ENCODE measurements around the gene SGMS1. TPM values are rescaled to one million over a fixed set of nuclear protein-coding genes. Genes with fewer than 3 reads are reported as not detected.

Gene SGMS1
- polyA plus RNA-seq, 1 donor (not counting 4 experiments of a cell fraction or from before 2014, with no cell fraction given) = 18.3 TPM

GRCh38 chr10:50343702-50344331 is 279.9 kb downstream of the SGMS1 start:
- Histone ChIP-seq H3K4me3 (ENCODE audit: control insufficient read depth in 2 of 3, extremely low read depth in 1 of 3, insufficient read depth in 2 of 3, low read depth in 1 of 3, low read length in 3 of 3) (no peak overlapping the region), H4K20me1 (ENCODE audit: control insufficient read depth, extremely low read depth, insufficient read depth, low read length) (no peaks in the 10 kb centered on the region), H3K4me1 (ENCODE audit: control insufficient read depth, extremely low read depth, insufficient read depth, low read length) (no peaks in the 10 kb centered on the region), H3K9me3 (ENCODE audit: control insufficient read depth, low read depth, low read length) (no peaks in the 10 kb centered on the region), H3K9me1 (ENCODE audit: control insufficient read depth, extremely low read depth, insufficient read depth, low read length) (no peaks in the 10 kb centered on the region), H3K27me3 (ENCODE audit: control insufficient read depth, extremely low read depth, insufficient read depth, low read length) (no peaks in the 10 kb centered on the region), H3K9ac (ENCODE audit: control insufficient read depth, extremely low read depth, insufficient read depth, low read length) (no peak overlapping the region), H3K79me2 (ENCODE audit: control insufficient read depth, insufficient read depth, low read length) (peaks cover 6% of the 10 kb centered on the region), H3K27ac (ENCODE audit: control insufficient read depth, insufficient read depth, low read length) (no peak overlapping the region), H2AFZ (ENCODE audit: control insufficient read depth, low read length) (no peak overlapping the region), H3K4me2 (ENCODE audit: control insufficient read depth, extremely low read depth, insufficient read depth, low read depth, low read length) (no peak overlapping the region), H3K36me3 (ENCODE audit: control insufficient read depth in 2 of 2, extremely low read depth in 1 of 2, insufficient read depth in 2 of 2, low read length in 2 of 2) (peaks cover 0 to 4% of the 10 kb centered on the region in 2 experiments)
- no peak for FAIRE-seq
- DNase-seq (ENCODE audit: low read depth, low spot score) = no peak
- TF ChIP-seq EZH2 (IDR thresholded peaks at IDR 0.05; ENCODE audit: low read length) = no peak
- no peak for TF ChIP-seq CTCF (optimal IDR thresholded peaks at IDR 0.05 in 1 of 3, IDR thresholded peaks at IDR 0.05 in 1 of 3, conservative IDR thresholded peaks at IDR 0.05 in 1 of 3; ENCODE audit: extremely low read depth in 1 of 3, insufficient read depth in 2 of 3, low read length in 3 of 3)
- dilution Hi-C loops (cut with MboI; ENCODE audit: extremely low pct_ligation_motif_present, low sequenced_read_pairs) = no loop called here

- no peaks in the 10 kb centered on the region for H3K4me1 ChIP-seq (ENCODE audit: control insufficient read depth, extremely low read depth, insufficient read depth, low read length)
- H3K27me3 ChIP-seq (ENCODE audit: control insufficient read depth, extremely low read depth, insufficient read depth, low read length) = no peaks in the 10 kb centered on the region
- peaks cover 0 to 4% of the 10 kb centered on the region in 2 experiments for H3K36me3 ChIP-seq (ENCODE audit: control insufficient read depth in 2 of 2, extremely low read depth in 1 of 2, insufficient read depth in 2 of 2, low read length in 2 of 2)
- TF ChIP-seq CTCF (optimal IDR thresholded peaks at IDR 0.05 in 1 of 3, IDR thresholded peaks at IDR 0.05 in 1 of 3, conservative IDR thresholded peaks at IDR 0.05 in 1 of 3; ENCODE audit: extremely low read depth in 1 of 3, insufficient read depth in 2 of 3, low read length in 3 of 3) (no peak), EZH2 (IDR thresholded peaks at IDR 0.05; ENCODE audit: low read length) (no peak)
- no peak overlapping the region for H2AFZ ChIP-seq (ENCODE audit: control insufficient read depth, low read length)
- no peak overlapping the region for H3K4me3 ChIP-seq (ENCODE audit: control insufficient read depth in 2 of 3, extremely low read depth in 1 of 3, insufficient read depth in 2 of 3, low read depth in 1 of 3, low read length in 3 of 3)
- H4K20me1 ChIP-seq (ENCODE audit: control insufficient read depth, extremely low read depth, insufficient read depth, low read length) = no peaks in the 10 kb centered on the region
- no peak overlapping the region for H3K9ac ChIP-seq (ENCODE audit: control insufficient read depth, extremely low read depth, insufficient read depth, low read length)
- peaks cover 5% of the 10 kb centered on the region for H3K79me2 ChIP-seq (ENCODE audit: control insufficient read depth, insufficient read depth, low read length)
- no peaks in the 10 kb centered on the region for H3K9me1 ChIP-seq (ENCODE audit: control insufficient read depth, extremely low read depth, insufficient read depth, low read length)
- DNase-seq (ENCODE audit: low read depth, low spot score) = no peak
- H3K27ac ChIP-seq (ENCODE audit: control insufficient read depth, insufficient read depth, low read length) = no peak overlapping the region
- no peak for FAIRE-seq
- dilution Hi-C loops (cut with MboI; ENCODE audit: extremely low pct_ligation_motif_present, low sequenced_read_pairs) = no loop called here
- no peaks in the 10 kb centered on the region for H3K9me3 ChIP-seq (ENCODE audit: control insufficient read depth, low read depth, low read length)
- H3K4me2 ChIP-seq (ENCODE audit: control insufficient read depth, extremely low read depth, insufficient read depth, low read depth, low read length) = no peak overlapping the region
Observed at GRCh38 chr10:50341987-50342386, 281.8 kb downstream of the SGMS1 start.
